ENCODE measurements around the gene PANK2. TPM values are rescaled to one million over a fixed set of nuclear protein-coding genes. Genes with fewer than 3 reads are reported as not detected.
"Not testable (repeated sequence)": the region's sequence is repeated elsewhere in the genome, so short reads cannot be mapped to it uniquely, and the experiment has no call there.

Gene PANK2
- total RNA-seq, 1 donor from 2014 or later, result 39.7 TPM

DNA sequence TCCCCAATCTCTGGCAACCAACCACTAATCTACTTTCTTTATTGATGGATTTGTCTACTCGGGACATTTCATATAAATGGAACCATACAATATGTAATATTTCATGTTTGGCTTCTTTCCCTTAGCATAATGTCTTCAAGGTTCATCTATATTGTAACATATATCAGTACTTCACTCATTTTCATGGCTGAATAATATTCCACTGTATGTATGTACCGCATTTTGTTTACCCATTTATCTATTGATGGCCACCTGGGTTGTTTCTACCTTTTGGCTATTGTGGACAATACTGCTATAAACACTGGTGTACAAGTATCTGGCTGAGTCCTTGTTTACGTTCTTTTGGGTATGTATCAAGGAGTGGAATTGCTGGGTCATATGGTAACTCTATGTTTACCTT lies 48.4 kb downstream of the PANK2 start:
- Mint-ChIP-seq H3K9me3 (ENCODE audit: low read depth) (no peaks in the 10 kb centered on the region), H3K27ac (ENCODE audit: unreplicated experiment) (no peak overlapping the region), H3K36me3 (ENCODE audit: low read depth) (peaks cover 23% of the 10 kb centered on the region), H3K27me3 (ENCODE audit: low read depth) (no peaks in the 10 kb centered on the region), H3K4me3 (ENCODE audit: unreplicated experiment) (no peak overlapping the region), H3K4me1 (ENCODE audit: low read depth) (peaks cover 24% of the 10 kb centered on the region)
- TF ChIP-seq, protein P1, sequence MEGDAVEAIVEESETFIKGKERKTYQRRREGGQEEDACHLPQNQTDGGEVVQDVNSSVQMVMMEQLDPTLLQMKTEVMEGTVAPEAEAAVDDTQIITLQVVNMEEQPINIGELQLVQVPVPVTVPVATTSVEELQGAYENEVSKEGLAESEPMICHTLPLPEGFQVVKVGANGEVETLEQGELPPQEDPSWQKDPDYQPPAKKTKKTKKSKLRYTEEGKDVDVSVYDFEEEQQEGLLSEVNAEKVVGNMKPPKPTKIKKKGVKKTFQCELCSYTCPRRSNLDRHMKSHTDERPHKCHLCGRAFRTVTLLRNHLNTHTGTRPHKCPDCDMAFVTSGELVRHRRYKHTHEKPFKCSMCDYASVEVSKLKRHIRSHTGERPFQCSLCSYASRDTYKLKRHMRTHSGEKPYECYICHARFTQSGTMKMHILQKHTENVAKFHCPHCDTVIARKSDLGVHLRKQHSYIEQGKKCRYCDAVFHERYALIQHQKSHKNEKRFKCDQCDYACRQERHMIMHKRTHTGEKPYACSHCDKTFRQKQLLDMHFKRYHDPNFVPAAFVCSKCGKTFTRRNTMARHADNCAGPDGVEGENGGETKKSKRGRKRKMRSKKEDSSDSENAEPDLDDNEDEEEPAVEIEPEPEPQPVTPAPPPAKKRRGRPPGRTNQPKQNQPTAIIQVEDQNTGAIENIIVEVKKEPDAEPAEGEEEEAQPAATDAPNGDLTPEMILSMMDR (IDR thresholded peaks at IDR 0.05), result no peak
- no peak for DNase-seq (ENCODE audit: low spot score)

GRCh38 chr20:3940905-3941304 lies 51.7 kb downstream of the PANK2 start:
- no peak overlapping the region for H3K27ac Mint-ChIP-seq (ENCODE audit: unreplicated experiment)
- no peak overlapping the region for H3K4me3 Mint-ChIP-seq (ENCODE audit: unreplicated experiment)
- H3K27me3 Mint-ChIP-seq (ENCODE audit: low read depth), result no peaks in the 10 kb centered on the region
- no peaks in the 10 kb centered on the region for H3K9me3 Mint-ChIP-seq (ENCODE audit: low read depth)
- peaks cover 23% of the 10 kb centered on the region for H3K36me3 Mint-ChIP-seq (ENCODE audit: low read depth)
- DNase-seq (ENCODE audit: low spot score), result no peak
- H3K4me1 Mint-ChIP-seq (ENCODE audit: low read depth), result peaks cover under 1% of the 10 kb centered on the region
- TF ChIP-seq, protein P1 (IDR thresholded peaks at IDR 0.05), result no peak

GRCh38 chr20:3946666-3947065 lies 57.5 kb downstream of the PANK2 start:
- not testable (repeated sequence) for H3K27me3 Mint-ChIP-seq (ENCODE audit: low read depth); H3K36me3 Mint-ChIP-seq (ENCODE audit: low read depth); H3K4me1 Mint-ChIP-seq (ENCODE audit: low read depth); H3K9me3 Mint-ChIP-seq (ENCODE audit: low read depth); H3K4me3 Mint-ChIP-seq (ENCODE audit: unreplicated experiment); H3K27ac Mint-ChIP-seq (ENCODE audit: unreplicated experiment); DNase-seq (ENCODE audit: low spot score)

DNA sequence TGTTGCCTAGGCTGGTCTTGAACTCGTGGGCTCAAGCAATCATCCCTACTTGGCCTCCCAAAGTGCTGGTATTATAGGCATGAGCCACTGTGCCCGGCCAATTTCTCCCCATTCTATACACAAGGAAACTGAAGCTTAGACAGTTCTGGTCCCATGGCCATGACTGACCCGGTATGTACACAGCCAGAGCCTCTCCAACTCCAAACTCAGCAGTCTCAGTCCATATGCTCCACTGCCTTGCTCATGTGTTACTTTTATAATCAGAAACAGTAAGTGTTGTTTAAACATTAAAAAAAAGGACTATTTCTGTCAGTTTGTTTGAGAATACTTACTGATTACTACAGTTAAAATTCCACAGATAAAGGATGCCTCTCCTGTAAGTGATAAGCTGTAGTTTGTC lies 75.5 kb downstream of the PANK2 start:
- no peaks in the 10 kb centered on the region for H3K9me3 Mint-ChIP-seq (ENCODE audit: low read depth)
- H3K27me3 Mint-ChIP-seq (ENCODE audit: low read depth), result no peaks in the 10 kb centered on the region
- no peak overlapping the region for H3K27ac Mint-ChIP-seq (ENCODE audit: unreplicated experiment)
- no peak overlapping the region for H3K4me3 Mint-ChIP-seq (ENCODE audit: unreplicated experiment)
- H3K36me3 Mint-ChIP-seq (ENCODE audit: low read depth), result peaks cover 6% of the 10 kb centered on the region
- no peak for DNase-seq (ENCODE audit: low spot score)
- TF ChIP-seq, protein P1 (IDR thresholded peaks at IDR 0.05), result no peak
- no peaks in the 10 kb centered on the region for H3K4me1 Mint-ChIP-seq (ENCODE audit: low read depth)

DNA sequence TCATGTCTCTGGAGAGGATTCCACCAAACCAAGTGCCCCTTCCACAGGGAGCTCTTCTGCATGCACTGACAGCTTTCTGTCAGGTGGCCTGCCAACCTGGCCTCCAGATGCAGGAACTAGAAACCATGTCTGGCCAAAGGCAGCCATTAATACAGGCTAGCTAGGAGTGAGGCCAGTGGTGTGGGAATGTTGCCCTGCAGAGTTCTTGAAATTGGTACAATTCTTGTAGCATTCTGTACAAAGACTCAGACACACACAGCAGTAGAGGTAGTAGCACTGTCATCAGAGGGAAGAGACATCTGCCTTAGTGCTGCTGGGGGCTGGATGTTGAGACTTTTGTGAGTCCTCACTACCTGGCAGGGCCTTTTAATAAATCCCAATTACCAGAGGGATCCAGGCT lies 77.4 kb downstream of the PANK2 start:
- H3K4me1 Mint-ChIP-seq (ENCODE audit: low read depth), result peaks cover 4% of the 10 kb centered on the region
- no peaks in the 10 kb centered on the region for H3K27me3 Mint-ChIP-seq (ENCODE audit: low read depth)
- no peak overlapping the region for H3K27ac Mint-ChIP-seq (ENCODE audit: unreplicated experiment)
- TF ChIP-seq, protein P1 (IDR thresholded peaks at IDR 0.05), result no peak
- DNase-seq (ENCODE audit: low spot score), result no peak
- H3K36me3 Mint-ChIP-seq (ENCODE audit: low read depth), result peaks cover 8% of the 10 kb centered on the region
- H3K9me3 Mint-ChIP-seq (ENCODE audit: low read depth), result no peaks in the 10 kb centered on the region
- H3K4me3 Mint-ChIP-seq (ENCODE audit: unreplicated experiment), result no peak overlapping the region

DNA sequence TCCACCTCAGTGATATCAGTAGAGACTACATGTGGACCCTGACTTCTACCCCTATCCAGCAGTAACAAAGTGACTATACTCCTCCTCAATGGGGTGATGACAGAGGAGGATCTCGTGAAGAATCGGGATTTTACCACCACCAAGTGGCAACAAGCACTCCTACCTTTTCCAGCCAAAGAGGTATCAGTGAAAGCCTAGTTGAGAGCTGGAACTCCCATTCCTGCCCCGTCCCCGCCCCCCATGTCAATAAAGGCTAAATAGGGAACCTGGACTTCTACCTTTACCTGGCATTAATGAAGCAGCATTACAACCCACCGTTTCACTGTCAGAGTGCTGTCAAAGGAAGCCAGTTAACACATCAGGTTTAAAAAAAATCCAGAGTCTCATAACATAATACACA lies 80.8 kb downstream of the PANK2 start:
- Mint-ChIP-seq H3K9me3 (ENCODE audit: low read depth) (no peaks in the 10 kb centered on the region), H3K4me3 (ENCODE audit: unreplicated experiment) (no peak overlapping the region), H3K36me3 (ENCODE audit: low read depth) (peaks cover 4% of the 10 kb centered on the region), H3K4me1 (ENCODE audit: low read depth) (peaks cover 11% of the 10 kb centered on the region), H3K27me3 (ENCODE audit: low read depth) (no peaks in the 10 kb centered on the region), H3K27ac (ENCODE audit: unreplicated experiment) (no peak overlapping the region)
- TF ChIP-seq, protein P1 (IDR thresholded peaks at IDR 0.05), result no peak
- DNase-seq (ENCODE audit: low spot score), result no peak
